Activated CD4-positive, alpha-beta T cell treated with anti-CD3 and anti-CD28 coated beads, Interleukin-2, amount 50 U/mL, for 16 hours (primary cell): ENCODE measurements around the gene CNGB1.
"Not testable (repeated sequence)": the region's sequence is repeated elsewhere in the genome, so short reads cannot be mapped to it uniquely, and the experiment has no call there.

Source experiments
- DNase-seq: peaks from one replicate; pipeline ENCODE4 v3.0.0-alpha.2; 2020

The CNGB1 gene

DNA sequence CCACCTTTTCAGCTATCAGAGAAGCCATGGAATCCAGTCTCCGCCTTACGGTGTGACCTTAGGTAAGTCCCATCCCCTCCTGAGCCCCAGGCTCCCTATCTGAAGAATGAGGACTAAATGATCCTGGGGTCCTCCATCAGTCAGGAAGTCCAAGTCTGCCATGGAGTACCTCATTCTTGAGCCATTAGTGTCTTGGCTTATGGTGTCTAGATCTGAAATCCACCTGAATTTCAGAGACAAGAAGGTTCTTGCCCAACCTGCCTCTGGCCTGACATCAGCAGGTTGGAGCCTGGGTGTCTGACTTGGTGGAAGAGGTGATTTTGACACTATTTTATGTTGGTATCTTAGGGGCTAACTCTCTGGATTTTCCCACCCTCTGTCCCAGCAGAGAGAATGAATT lies 47.1 kb downstream of the CNGB1 start:
- DNase-seq: no peak

DNA sequence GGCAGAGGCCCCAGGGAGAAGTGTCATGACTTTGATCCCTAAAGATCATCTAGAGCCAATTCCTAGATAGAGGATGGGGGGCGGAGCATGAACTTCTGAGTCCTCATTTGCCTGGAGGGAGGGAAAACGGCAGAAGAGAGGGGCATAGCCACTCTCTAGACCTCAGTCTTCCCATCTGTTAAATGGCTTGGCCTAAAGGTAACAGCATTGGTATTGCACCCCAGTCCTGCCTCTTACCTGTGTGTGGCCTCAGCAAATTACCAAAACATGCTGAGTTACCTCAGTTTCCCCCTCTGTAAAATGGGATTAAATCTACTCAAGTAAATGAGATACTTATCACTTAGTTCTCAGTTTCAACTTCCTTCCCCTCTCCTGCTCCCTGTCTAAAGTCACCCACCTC lies 47.5 kb downstream of the CNGB1 start:
- no peak for DNase-seq

DNA sequence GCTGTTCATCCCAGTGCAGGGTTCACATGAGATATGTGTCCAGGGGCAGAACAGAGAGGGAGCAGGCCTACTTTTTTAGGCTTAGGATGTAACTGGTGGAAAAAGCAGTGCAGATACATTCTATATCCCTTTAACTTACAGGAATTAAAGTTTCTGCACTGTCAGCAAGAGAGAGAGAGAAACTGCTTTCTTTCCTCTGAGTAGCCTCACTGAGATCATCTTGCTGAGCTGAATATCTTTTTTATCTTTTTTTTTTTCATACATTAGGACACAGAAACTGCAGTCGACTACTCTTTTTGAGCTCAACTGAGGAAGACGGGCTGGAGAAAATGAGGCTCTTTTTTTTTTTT lies 50.1 kb downstream of the CNGB1 start:
- DNase-seq: no peak

DNA sequence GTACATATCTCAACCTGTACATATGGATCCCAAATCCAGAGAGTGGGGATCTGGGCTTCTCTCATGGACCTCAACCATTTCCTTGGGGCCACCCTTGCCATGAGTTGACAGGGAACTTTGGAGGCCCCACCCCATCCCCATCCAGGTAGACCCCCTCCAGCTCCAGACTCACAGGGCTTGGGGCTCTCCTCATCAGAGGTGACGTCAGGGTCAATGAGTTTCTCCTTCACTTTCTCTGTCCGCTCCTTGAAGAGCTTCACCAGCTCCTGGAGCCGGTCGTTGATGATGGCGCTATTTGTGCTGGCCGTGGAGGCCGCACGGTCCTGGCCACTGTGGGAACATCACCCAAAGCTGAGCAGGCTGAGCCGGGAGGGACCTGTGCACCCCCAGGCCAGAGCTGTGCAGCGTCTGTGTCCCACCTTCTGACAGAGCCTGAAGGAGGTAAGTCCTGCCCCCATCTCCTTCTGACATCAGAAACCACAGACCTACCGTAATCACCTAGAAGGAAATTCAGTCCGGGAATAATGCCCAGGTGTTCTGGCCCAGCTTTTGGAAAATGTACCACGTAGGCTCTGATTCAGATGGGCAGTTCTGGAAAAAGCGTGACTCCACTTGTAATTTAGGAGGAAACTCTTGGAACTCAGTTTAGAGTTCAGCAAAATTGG lies 50.6 kb downstream of the CNGB1 start:
- no peak for DNase-seq

DNA sequence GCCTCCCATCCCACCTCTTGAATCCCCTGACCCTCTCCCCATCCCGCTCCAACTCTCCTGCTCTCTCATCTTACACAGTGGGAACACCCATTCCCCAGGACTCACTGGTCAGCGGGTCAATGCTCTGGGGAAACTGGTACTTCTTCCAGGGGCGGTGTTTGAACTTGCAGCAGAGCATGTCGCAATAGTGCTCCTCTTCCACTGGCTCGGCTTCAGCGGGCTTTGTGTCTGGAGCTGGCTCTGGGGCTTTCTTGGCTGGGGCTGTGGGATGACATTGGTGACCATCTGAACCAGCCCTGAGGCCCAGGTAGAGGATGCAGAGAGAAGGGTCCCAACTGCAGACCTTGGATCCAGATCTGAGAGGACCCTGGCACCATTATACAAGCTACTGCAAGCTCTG lies 51.9 kb downstream of the CNGB1 start:
- no peak for DNase-seq

DNA sequence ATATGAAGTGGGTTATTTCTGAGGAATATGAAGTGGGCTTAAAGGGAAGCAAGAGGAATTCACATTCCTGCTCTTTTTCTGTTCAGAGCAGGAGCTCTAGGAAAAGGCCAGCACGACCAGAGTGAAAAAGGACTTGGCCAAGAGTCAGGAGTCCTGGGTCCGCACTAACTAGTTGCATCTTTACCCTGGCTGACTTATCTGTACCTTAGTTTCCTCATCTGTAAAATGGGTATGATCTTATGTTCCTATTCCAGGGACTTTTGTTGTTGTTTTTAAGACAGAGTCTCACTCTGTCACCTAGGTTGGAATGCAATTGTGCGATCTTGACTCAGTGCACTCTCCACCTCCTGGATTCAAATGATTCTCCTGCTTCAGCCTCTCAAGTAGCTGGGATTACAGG lies 52.5 kb downstream of the CNGB1 start:
- DNase-seq: no peak

DNA sequence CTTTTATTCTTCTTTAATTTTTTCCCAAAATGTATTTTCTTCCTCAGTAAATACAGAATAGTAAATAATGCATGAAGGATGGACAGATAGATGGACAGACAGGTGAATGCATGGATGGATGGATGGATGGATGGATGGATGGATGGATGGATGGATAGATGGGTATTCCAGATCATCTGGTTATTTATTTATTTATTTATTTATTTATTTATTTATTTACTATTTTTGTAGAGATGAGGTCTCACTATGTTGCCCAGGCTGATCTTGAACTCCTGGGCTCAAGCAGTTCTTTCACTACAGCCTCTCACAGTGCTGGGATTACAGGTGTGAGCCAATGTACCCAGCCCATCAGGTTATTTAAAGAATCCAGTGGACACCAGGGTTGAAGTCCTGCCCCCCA lies 53.0 kb downstream of the CNGB1 start:
- DNase-seq: not testable (repeated sequence)

DNA sequence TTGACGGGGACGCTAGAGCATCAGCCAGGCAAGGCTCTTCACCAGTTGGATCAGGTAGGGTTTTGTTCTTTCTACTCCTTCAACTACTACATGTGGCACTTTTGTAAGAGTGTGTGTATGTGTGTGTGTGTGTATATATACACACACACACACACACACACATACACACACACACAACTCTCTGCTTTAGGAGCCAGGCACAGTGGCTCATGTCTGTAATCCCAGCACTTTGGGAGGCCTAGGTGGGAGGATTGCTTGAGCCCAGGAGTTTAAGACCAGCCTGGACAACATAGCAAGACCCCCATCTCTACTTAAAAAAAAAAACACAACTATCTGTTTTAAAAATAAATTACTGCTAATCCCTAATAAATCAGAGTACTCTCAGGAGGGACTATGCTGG lies 53.4 kb downstream of the CNGB1 start:
- not testable (repeated sequence) for DNase-seq

DNA sequence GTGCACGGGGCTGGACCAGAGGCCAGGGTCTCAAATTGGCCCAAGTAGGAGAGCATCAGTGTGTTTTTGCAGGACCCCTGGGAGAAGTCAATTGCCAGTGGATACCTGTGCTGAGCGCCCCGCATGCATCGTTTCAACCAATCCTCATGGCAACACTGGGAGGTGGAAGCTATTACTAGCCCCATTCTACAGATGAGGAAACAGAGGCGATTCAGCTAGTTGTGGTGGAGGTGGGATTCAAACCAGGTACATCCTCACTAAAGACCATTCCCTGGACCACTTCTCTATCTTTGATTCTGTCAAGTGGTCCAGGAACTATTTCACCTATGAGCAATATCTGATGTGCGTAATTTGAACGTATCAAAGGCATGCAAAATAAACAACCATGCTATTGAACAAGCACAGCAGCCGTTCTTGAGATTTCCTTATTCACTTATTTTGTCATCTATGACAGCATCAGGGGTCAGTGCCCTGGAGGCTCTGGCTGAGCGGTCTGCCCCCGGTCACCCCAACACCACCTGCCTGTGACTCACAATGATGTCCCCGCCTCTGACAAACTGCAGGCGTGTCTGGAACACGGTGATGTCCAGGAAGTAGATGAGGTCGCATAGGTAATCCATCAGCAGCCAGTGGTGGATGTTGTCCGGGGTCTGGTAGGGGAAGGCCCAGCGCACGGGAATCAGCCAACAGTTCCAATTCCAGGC lies 54.0 kb downstream of the CNGB1 start:
- no peak for DNase-seq

DNA sequence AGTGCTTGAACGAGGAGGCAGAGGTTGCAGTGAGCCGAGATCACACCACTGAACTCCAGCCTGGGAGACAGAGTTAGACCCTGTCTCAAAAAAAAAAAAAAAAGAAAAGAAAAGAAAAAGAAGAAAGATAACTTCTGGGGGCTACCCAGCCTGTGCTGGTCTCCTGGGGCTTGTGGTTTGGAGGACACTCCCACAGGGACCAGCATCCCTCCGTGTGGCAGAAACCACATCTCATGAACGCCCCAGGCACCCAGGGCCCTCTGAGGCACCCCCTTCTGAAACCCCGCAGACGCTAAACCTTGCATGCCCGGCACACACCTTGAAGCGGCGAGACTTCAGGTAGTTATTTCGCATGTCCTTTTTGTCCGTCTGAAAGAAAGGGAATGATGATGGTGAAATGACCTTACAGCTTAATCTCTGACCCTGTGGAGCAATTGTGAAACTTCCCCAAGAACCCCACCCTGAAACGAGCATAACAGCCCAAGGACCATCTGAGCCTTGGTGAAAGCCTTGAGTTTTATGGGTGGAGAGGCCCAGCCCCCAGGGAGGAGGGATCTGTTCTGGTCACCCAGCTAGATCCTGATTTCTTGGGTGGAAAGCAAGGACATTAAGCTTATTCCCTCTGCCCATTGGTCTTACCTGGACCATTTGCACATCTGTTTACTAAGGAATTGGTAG lies 55.0 kb downstream of the CNGB1 start:
- no peak for DNase-seq

DNA sequence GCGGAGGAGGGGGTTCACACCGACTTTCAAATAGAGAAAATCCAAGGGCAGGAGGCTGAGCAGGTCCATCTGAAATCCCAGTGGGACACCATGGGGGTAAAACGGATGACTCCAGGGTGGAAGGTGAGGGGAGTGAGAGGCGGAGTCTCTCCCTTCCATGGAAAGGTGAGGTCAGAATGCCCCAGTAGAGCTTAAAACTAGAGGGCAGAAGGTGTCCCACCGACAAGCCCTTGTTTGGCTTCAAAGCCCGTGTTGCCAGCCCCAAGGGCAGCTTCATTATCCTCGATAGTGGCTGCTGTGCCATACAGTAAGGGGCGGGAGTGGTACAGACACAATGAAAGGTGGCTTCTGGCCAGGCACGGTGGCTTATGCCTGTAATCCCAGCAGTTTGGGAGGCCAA lies 55.7 kb downstream of the CNGB1 start:
- DNase-seq: no peak

DNA sequence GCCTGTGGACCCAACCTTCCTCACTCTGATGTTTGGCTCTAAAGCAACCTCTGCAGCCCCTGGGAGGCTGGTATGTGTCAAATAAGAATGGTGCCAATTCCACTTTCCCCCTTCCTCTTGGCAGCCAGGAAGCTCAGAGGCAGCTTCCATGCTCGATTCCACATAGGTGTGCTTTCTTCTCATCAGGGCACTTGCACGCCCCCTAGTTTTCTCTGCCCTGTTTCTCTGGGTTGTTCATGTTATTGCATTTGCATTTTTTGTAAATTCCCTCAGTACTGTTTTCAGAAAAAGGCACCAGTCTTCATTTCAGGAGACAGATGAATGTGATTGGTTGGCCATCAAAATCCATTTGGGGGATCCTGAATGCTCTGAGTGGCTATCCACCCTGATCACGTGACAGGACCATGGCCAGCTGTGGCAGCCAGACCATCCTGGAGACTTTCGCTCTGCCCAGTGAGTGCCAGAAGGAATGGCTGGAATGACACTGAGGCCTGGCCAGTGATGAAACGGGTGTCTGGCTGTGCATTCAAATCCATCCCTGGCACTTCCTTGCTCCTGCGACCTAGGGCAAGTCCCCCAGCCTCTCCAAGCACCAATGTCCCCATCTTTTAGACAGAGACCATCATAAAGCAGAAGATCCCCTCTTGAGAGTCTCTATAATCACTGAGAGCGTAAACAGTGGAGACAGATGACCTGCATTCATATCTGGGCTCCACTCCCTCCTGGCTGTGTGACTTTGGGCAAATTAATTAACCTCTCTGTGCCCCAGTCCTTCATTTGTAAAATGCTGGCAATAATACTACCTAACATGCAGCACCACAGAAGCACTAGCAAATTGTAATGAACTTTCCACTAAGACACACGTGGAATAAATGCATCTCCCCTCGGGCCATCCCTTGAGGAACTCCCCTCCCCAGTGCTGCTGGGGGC lies 56.4 kb downstream of the CNGB1 start:
- DNase-seq: no peak

DNA sequence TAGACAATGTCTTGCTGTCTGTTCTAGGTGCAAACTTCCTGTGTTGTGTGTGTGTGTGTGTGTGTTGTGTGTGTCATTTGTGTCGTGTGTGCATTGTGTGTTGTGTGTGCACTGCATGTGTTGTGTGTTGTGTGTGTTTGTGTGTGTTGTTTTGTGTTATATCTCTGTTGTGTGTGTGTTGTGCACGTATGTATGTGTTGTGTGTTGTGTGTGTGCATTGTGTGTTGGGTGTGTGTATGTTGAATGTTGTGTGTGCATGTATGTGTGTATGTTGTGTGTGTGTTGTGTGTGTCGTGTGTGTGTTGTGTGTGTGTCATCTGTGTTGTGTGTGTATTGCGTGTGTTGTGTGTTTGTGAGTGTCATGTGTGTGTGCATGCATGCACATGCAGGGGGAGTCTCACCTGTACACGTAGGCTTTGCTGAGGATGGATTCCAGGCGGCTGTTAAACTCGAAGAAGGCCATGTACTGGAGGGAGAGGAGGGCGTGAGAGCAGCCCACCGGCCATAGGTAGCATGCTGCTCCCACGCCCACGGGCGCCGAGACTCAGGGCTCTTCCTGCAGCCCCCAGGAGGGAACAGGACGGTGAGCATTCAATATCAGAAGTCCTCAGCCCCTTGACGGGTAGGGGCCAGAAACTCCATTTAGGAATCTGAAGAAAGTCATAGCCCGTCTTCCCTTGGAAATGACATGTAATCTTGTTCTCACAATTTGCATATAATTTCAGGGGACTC lies 58.2 kb downstream of the CNGB1 start:
- no peak for DNase-seq

DNA sequence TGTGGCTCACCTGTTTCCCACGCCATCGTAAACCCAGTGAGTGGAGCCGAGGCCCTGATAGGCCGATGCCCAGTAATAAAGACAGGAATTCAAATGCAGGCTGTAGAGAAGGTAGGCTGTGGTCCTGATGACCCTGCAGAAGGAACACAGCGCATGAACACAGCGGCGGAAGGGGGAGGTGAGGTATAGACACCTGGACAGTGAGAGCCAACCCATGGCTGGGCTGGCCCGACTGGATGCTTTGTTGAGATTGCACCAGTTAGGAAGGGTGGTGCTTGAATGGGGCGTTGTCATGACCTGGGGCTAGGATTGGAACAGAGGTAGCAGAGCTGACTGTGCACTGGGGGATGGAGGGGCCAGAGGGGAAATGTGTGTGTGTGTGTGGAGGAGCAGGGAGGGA lies 59.2 kb downstream of the CNGB1 start:
- no peak for DNase-seq

DNA sequence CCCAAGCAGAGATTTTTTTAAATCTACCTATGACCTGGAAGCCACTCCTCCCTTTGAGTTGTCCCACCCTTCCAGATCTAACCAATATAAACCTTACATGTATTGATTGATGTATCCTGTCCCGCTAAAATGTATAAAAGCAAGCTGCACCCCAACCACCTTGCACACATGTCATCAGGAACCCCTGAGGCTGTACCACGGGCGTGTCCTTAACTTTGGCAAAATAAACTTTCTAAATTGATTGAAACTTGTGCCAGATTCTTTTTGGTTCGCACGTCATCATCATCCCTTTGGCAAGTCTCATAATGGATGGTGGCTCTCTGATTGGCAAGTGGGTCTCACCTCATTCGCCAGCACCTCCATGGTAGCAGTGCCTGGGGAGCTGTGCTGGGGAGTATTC lies 60.2 kb downstream of the CNGB1 start:
- DNase-seq: no peak

DNA sequence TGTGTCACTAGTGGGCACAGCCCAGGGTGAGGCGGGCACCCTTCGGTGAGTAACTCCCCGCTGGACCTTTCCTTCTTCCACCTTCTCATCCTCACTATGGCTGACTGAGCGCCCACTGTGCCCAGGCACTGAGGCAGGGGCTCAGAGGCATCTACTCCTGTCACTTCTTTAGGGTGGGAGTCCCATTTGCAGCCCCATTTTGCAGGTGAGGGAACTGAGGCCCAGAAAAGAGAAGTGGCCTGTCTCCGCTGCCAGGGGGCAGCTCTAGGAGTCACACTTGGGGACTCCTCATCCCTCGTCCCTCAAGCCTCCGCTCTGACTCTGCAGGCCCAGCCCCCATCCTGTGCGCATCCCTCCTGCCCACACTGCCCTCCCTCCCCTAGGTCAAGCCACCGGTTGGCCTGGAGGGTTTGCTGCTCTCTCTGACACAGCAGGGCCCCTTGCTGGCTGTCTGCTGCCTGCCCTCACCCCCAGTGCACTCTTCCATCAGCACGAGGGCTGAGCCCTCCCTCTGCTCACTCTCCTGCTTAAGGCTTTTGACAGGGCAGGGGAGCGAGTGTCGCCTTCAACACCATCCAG lies 62.4 kb downstream of the CNGB1 start:
- no peak for DNase-seq

DNA sequence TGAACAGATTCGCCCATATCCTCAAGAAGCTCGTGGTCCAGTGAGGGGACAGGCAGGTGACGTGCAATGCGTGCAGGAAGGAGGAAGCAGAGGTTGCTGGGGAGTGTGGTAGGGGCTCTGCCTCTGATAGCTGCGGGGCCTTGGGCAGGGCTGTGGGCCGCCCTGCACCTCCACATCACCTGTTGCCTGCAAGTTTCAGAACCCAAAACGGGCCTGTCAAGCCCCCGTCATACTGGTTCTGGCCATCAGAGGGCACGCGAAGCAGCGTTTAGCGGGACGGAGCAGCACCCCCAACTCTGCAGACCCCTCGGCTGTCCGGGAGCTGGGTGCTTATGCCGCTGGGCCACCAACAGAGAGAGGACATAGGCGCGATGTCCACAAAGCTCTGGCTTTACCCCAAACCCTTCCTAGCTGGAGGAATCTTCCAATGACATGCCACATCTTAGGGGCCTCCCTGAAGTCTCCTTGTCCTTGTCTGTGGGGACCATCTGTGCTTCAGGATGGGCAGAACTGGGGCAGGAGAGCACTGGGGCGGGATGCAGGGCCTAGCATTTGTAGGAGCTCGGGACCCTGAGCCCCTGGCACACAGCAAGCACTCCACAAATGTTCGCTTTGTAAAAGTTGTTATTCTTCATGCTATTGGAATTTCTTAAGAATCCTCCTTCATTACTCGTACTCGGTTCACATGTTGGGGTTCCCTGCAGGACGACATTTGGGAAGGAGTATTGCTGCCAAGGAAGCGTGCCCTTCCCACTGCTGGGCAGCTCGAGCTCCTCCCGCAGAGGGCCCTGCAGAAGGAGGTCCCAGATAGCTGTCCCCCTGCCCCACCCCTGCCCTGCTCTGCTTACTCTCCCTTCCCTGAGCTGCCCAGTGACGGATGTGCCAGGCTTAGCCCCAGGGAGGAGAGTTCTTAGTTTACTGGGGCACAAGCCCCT lies 64.3 kb downstream of the CNGB1 start:
- DNase-seq: no peak

DNA sequence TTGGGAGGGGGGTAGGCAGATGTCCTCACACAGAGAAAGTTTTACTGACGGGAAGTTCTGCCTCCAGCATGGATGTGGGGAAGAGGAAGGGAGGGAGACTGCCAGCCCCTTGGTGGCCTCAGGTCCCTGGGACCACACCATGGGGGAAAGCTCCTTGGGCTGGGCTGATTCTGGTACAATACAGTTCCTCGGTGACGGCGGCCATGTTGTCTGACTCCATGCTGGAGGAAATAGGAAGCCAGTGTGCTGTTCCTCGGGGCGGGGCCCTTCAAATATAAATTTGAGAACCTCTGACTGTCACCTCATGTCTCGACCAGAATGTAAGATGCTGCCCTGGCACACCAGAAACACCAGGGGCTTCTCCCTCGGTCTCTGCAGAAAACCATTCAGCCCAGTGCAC lies 66.8 kb downstream of the CNGB1 start:
- no peak for DNase-seq

DNA sequence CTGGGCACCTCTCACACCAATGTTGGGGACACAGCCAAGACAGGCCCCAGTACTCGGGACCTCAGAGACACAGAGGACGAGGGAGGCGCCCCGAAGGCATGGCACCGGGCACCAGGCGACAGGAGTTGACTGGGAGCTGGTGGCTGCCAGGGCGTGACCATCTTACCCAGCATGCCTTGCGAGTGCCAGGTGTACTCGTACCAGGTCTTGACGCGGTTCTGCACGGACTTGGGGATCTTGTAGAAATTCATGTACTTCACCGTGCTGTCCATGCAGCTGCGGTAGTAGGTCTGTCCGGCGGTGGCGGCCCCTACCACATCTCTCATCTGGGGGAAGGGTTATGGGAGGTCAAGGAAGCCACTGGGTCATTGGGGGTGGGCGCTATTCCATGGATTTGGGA lies 67.3 kb downstream of the CNGB1 start:
- no peak for DNase-seq

DNA sequence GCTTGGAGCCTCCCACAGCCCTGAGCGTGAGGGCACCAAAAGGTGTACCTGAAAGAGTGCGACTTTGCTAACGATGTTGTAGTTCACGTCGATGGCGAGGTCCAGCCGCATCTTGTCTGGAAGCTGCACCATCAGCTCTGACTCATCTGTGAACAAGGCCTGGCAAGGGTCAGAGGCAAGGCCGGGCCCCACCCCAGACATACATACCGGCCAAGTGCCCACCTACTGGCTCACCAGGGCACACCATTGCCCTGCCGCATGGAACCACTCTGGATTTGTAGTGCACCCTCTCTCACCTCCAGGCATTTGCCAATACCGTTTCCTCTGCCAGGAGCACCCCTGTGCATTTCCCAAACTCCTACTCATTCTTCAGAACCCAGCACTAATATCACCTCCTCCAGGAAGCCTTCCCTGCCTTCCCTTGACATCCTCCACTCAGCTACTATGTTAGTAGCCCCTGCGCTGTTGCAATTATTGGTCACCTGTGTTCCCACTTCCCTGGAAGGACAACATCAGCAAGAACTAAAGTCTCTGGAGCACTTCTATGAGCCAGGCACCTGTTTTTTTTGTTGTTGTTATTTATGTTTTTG lies 69.4 kb downstream of the CNGB1 start:
- no peak for DNase-seq
